ENCODE measurements around the gene SMPD1. TPM values are rescaled to one million over a fixed set of nuclear protein-coding genes. Genes with fewer than 3 reads are reported as not detected.

The SMPD1 gene
- total and polyA plus RNA-seq, 4 donors, result 19.3 to 69.5 (median 32.9) TPM

DNA sequence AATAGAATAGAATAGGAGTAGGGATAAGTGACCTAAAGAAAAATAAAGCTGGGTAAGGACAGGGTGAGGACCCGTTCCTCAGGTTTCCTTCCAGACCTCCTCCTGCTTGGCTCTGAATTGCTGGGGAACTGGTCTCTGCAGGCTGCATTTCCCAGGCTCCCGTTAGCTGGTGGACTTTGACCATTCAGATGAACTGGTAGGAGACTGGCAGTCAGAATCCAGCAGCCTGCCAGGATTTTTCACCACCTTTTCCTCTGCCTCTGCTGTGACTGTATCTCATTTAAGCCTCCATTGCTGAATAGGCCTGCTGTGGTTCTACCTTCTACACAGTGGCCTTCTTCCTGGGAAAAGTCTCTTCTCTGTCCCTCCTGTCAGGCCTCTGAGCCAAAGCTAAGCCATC is 24.6 kb upstream of the SMPD1 start:
- Histone ChIP-seq H3K9ac (ENCODE audit: insufficient read depth in 1 of 2, low read length in 2 of 2) (no peak overlapping the region), H3K4me3 (no peak overlapping the region), H3K36me3 (ENCODE audit: control insufficient read depth in 4 of 4, insufficient read depth in 4 of 4, low read length in 4 of 4) (no peaks in the 10 kb centered on the region), H3K9me3 (ENCODE audit: control insufficient read depth in 4 of 4, insufficient read depth in 3 of 4, low read length in 3 of 4) (no peaks in the 10 kb centered on the region), H3K4me1 (ENCODE audit: control insufficient read depth in 5 of 5, insufficient read depth in 5 of 5, low read length in 5 of 5) (peaks cover 0 to 3% (median 0%) of the 10 kb centered on the region in 5 donors), H3K27ac (ENCODE audit: low read depth in 1 of 2, low read length in 1 of 2) (no peak overlapping the region), H3K27me3 (ENCODE audit: control insufficient read depth in 3 of 3, insufficient read depth in 3 of 3, low read length in 2 of 3) (no peaks in the 10 kb centered on the region)
- no peak for DNase-seq
- TF ChIP-seq, protein P1, sequence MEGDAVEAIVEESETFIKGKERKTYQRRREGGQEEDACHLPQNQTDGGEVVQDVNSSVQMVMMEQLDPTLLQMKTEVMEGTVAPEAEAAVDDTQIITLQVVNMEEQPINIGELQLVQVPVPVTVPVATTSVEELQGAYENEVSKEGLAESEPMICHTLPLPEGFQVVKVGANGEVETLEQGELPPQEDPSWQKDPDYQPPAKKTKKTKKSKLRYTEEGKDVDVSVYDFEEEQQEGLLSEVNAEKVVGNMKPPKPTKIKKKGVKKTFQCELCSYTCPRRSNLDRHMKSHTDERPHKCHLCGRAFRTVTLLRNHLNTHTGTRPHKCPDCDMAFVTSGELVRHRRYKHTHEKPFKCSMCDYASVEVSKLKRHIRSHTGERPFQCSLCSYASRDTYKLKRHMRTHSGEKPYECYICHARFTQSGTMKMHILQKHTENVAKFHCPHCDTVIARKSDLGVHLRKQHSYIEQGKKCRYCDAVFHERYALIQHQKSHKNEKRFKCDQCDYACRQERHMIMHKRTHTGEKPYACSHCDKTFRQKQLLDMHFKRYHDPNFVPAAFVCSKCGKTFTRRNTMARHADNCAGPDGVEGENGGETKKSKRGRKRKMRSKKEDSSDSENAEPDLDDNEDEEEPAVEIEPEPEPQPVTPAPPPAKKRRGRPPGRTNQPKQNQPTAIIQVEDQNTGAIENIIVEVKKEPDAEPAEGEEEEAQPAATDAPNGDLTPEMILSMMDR (IDR thresholded peaks at IDR 0.05; ENCODE audit: control extremely low read depth, extremely low read depth), result no peak
- 84 to 85% methylated on average over 2 of the region's 2 CpGs for WGBS, 2 donors
- no peak for ATAC-seq (ENCODE audit: insufficient read depth, low FRiP score)

DNA sequence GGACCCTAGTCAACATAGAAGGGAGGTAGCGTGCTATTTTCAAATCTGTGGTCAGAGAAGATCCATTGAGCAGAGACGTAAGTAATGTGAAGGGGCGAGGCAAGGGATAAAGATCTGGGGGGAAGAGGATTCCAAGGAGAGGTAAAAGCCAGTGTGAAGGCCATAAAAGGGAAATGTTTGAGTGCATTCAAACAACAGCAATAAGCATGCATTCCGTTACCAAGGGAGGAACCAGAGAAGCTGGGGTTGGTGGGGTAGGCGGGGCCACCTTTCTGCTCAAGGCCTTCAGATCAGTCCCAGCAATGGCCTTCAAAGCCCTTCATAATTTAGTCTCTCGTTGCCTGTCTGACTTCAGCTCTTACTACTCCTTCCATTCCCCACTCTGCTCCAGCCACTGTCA is 18.4 kb upstream of the SMPD1 start:
- WGBS, 2 donors, result 89 to 94% methylated on average over 6 of the region's 6 CpGs
- TF ChIP-seq, protein P1 (IDR thresholded peaks at IDR 0.05; ENCODE audit: control extremely low read depth, extremely low read depth), result no peak
- Histone ChIP-seq H3K4me1 (ENCODE audit: control insufficient read depth in 5 of 5, insufficient read depth in 5 of 5, low read length in 5 of 5) (no peaks in the 10 kb centered on the region), H3K9ac (ENCODE audit: insufficient read depth in 1 of 2, low read length in 2 of 2) (no peak overlapping the region), H3K27me3 (ENCODE audit: control insufficient read depth in 3 of 3, insufficient read depth in 3 of 3, low read length in 2 of 3) (no peaks in the 10 kb centered on the region), H3K36me3 (ENCODE audit: control insufficient read depth in 4 of 4, insufficient read depth in 4 of 4, low read length in 4 of 4) (no peaks in the 10 kb centered on the region), H3K27ac (ENCODE audit: low read depth in 1 of 2, low read length in 1 of 2) (no peak overlapping the region), H3K9me3 (ENCODE audit: control insufficient read depth in 4 of 4, insufficient read depth in 3 of 4, low read length in 3 of 4) (no peaks in the 10 kb centered on the region), H3K4me3 (no peak overlapping the region)
- DNase-seq, result no peak
- ATAC-seq (ENCODE audit: insufficient read depth, low FRiP score), result no peak

DNA sequence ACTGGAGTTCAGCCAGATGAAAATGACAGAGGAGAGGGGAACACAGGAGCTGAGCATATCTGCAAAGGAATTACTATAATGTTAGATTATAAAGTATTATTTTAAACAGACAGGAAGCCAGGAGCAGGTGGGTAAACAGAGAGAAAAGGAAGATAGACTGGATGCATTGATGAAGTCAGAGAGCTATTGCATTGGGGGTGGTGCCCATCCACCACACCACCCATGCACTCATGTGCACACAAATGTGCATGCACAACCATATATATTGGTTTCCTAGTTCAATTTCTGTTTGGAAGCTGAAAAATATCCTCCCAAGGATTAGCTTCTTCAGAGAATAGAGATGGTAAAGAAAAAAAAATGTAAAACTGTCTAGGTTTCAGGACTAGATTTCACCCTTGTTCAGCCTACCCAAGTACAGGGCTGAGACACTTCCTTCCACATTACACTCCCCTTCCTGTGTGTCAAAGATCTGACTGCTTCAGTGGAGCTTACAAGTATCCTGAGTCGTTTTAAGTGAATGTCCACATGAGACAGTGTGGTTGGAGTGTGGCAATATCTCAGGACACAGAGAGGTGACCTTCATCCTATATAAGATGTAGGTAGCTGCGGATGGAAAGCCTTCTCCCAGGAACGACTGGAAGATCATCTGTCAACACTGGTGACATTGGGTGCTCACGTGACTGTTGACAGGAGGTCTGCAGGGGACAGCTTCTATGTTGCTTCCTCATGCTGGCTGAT is 12.2 kb upstream of the SMPD1 start:
- 13 to 21% methylated on average over 4 of the region's 4 CpGs for WGBS, 2 donors
- Histone ChIP-seq H3K4me3 (no peak overlapping the region), H3K9ac (ENCODE audit: insufficient read depth in 1 of 2, low read length in 2 of 2) (no peak overlapping the region), H3K4me1 (ENCODE audit: control insufficient read depth in 5 of 5, insufficient read depth in 5 of 5, low read length in 5 of 5) (no peaks in the 10 kb centered on the region), H3K27me3 (ENCODE audit: control insufficient read depth in 3 of 3, insufficient read depth in 3 of 3, low read length in 2 of 3) (no peaks in the 10 kb centered on the region), H3K36me3 (ENCODE audit: control insufficient read depth in 4 of 4, insufficient read depth in 4 of 4, low read length in 4 of 4) (no peaks in the 10 kb centered on the region), H3K27ac (ENCODE audit: low read depth in 1 of 2, low read length in 1 of 2) (peak overlapping the region; percentile 5 to 64), H3K9me3 (ENCODE audit: control insufficient read depth in 4 of 4, insufficient read depth in 3 of 4, low read length in 3 of 4) (no peaks in the 10 kb centered on the region)
- DNase-seq (no peak), ATAC-seq (ENCODE audit: insufficient read depth, low FRiP score) (no peak)
- TF ChIP-seq, protein P1 (IDR thresholded peaks at IDR 0.05; ENCODE audit: control extremely low read depth, extremely low read depth), result no peak

DNA sequence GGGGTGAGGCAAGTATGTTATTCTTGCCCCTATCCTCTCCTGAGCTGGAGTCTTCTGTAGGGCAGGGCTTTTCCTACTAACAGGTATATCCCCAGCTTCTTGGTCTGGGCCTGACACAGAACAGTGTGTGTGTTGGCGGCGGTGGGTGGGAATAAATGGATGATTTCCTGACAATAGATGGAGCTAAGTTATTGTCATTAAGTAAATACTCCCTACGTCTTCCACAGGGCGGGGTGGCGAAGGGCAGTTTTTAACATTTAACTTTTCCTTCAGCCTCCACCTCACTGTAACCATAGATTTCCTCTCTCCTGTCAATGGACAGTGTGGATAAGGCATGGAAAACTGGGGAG is 11.7 kb upstream of the SMPD1 start:
- ATAC-seq (ENCODE audit: insufficient read depth, low FRiP score), result no peak
- no peak for DNase-seq
- no peaks in the 10 kb centered on the region for H3K27me3 ChIP-seq (ENCODE audit: control insufficient read depth in 3 of 3, insufficient read depth in 3 of 3, low read length in 2 of 3)
- no peak overlapping the region for H3K4me3 ChIP-seq
- no peaks in the 10 kb centered on the region for H3K9me3 ChIP-seq (ENCODE audit: control insufficient read depth in 4 of 4, insufficient read depth in 3 of 4, low read length in 3 of 4)
- H3K27ac ChIP-seq (ENCODE audit: low read depth in 1 of 2, low read length in 1 of 2), result peak overlapping the region; percentile 5 to 64
- TF ChIP-seq, protein P1 (IDR thresholded peaks at IDR 0.05; ENCODE audit: control extremely low read depth, extremely low read depth), result no peak
- H3K4me1 ChIP-seq (ENCODE audit: control insufficient read depth in 5 of 5, insufficient read depth in 5 of 5, low read length in 5 of 5), result no peaks in the 10 kb centered on the region
- H3K36me3 ChIP-seq (ENCODE audit: control insufficient read depth in 4 of 4, insufficient read depth in 4 of 4, low read length in 4 of 4), result no peaks in the 10 kb centered on the region
- 60 to 72% methylated on average over 5 of the region's 5 CpGs for WGBS, 2 donors
- H3K9ac ChIP-seq (ENCODE audit: insufficient read depth in 1 of 2, low read length in 2 of 2), result no peak overlapping the region
